GM23338 (cell line): Measurements from ENCODE around the gene ONECUT1. TPM values are rescaled to one million over a fixed set of nuclear protein-coding genes. Genes with fewer than 3 reads are reported as not detected.
"Not testable (repeated sequence)": the region's sequence is repeated elsewhere in the genome, so short reads cannot be mapped to it uniquely, and the experiment has no call there.

ENCODE experiments used
- ATAC-seq: fragments of 200-7000 bp; cut with Tn5 transposase; 3 replicates; pipeline ENCODE4 v1.9.1; 2020
- DNase-seq: peaks from one replicate; pipeline ENCODE4 v3.0.0-alpha.2; 2015; ENCODE audit warnings: low spot score
- H2AFZ ChIP-seq: fragments of 200-600 bp; sonication (generic); 2 replicates; pipeline ENCODE4 v1.8.0; 2016; ENCODE audit warnings: antibody characterized with exemption, mild to moderate bottlenecking, moderate library complexity
- H3F3A ChIP-seq: fragments of 200-600 bp; sonication (generic); replicated peaks from 2 replicates; pipeline ENCODE4 v1.8.0; 2017; ENCODE audit warnings: antibody characterized with exemption, mixed run types, low read depth
- H3K27ac ChIP-seq: fragments of 200-600 bp; sonication (generic); 2 replicates; pipeline ENCODE4 v1.6.1; 2016; ENCODE audit warnings: low read depth
- H3K27me3 ChIP-seq: fragments of 200-600 bp; sonication (generic); 2 replicates; pipeline ENCODE4 v1.8.0; 2016; ENCODE audit warnings: mild to moderate bottlenecking, mixed run types, moderate library complexity; ENCODE audit not compliant: insufficient read depth
- H3K36me3 ChIP-seq: fragments of 200-600 bp; sonication (generic); 2 replicates; pipeline ENCODE4 v1.8.0; 2016; ENCODE audit warnings: mild to moderate bottlenecking; ENCODE audit not compliant: insufficient read depth
- H3K4me1 ChIP-seq: fragments of 200-600 bp; sonication (generic); 2 replicates; pipeline ENCODE4 v1.8.0; 2016; ENCODE audit warnings: mild to moderate bottlenecking, moderate library complexity; ENCODE audit not compliant: insufficient read depth
- H3K4me2 ChIP-seq: fragments of 200-600 bp; sonication (generic); 2 replicates; pipeline ENCODE4 v1.7.1; 2017; ENCODE audit warnings: mixed run types
- H3K4me3 ChIP-seq: fragments of 200-600 bp; sonication (generic); 2 replicates; pipeline ENCODE4 v1.6.1; 2016; ENCODE audit warnings: mixed run types
- H3K79me2 ChIP-seq: fragments of 200-600 bp; sonication (generic); replicated peaks from 2 replicates; pipeline ENCODE4 v1.8.0; 2017; ENCODE audit warnings: mild to moderate bottlenecking; ENCODE audit not compliant: insufficient read depth
- H3K9me2 ChIP-seq: fragments of 200-600 bp; sonication (generic); 2 replicates; pipeline ENCODE4 v1.8.0; 2017; ENCODE audit not compliant: insufficient read depth
- H4K20me1 ChIP-seq: fragments of 200-600 bp; sonication (generic); replicated peaks from 2 replicates; pipeline ENCODE4 v1.8.0; 2017; ENCODE audit warnings: mild to moderate bottlenecking; ENCODE audit not compliant: insufficient read depth
- H3K27ac Mint-ChIP-seq: 2 replicates; pipeline ENCODE4 v1.8.0; 2020; ENCODE audit warnings: inconsistent platforms, mild to moderate bottlenecking, moderate library complexity, mixed read lengths
- H3K27me3 Mint-ChIP-seq: 3 replicates; pipeline ENCODE4 v1.8.0; 2022; ENCODE audit warnings: low read depth, mild to moderate bottlenecking, moderate library complexity, mixed read lengths, inconsistent platforms; ENCODE audit not compliant: insufficient read depth, poor library complexity
- H3K36me3 Mint-ChIP-seq: 3 replicates; pipeline ENCODE4 v1.8.0; 2021; ENCODE audit warnings: low read depth, mild to moderate bottlenecking, inconsistent platforms, moderate library complexity, mixed read lengths
- H3K4me1 Mint-ChIP-seq: 3 replicates; pipeline ENCODE4 v1.8.0; 2020; ENCODE audit warnings: mild to moderate bottlenecking, inconsistent platforms, mixed read lengths
- H3K4me3 Mint-ChIP-seq: 3 replicates; pipeline ENCODE4 v1.8.0; 2021; ENCODE audit warnings: moderate library complexity, mild to moderate bottlenecking, inconsistent platforms, mixed read lengths
- H3K9me3 Mint-ChIP-seq: 3 replicates; pipeline ENCODE4 v1.8.0; 2020; ENCODE audit warnings: moderate library complexity, mild to moderate bottlenecking, inconsistent platforms, mixed read lengths
- CREB1 ChIP-seq: fragments of 250-450 bp; sonication (Bioruptor Pico); IDR thresholded peaks from 2 replicates; pipeline ENCODE4 v1.5.0; 2020; ENCODE audit warnings: low read depth, mild to moderate bottlenecking, moderate library complexity
- CTCF ChIP-seq, 2 experiments: fragments of 200-600 bp in 1 of 2; sonication (generic) in 1 of 2; conservative IDR thresholded peaks; 2 replicates each; pipeline versions ENCODE4 v1.5.1 to v1.6.1; 2016 to 2017; ENCODE audit warnings: antibody characterized with exemption in 2 of 2, low read depth in 2 of 2, mild to moderate bottlenecking in 2 of 2, moderate library complexity in 1 of 2
- ETS1 ChIP-seq: IDR thresholded peaks from 2 replicates; pipeline ENCODE4 v1.6.1; 2016; ENCODE audit warnings: antibody characterized with exemption
- EZH2 ChIP-seq: fragments of 200-600 bp; sonication (generic); IDR thresholded peaks from one replicate; pipeline ENCODE4 v1.8.0; 2017; ENCODE audit warnings: antibody characterized with exemption, mild to moderate bottlenecking, low read depth; ENCODE audit not compliant: unreplicated experiment
- EZH2phosphoT487 ChIP-seq: fragments of 200-600 bp; sonication (generic); IDR thresholded peaks from one replicate; pipeline ENCODE4 v1.8.1; 2018; ENCODE audit warnings: antibody characterized with exemption; ENCODE audit not compliant: unreplicated experiment
- POLR2AphosphoS5 ChIP-seq: IDR thresholded peaks from 2 replicates; pipeline ENCODE4 v1.6.1; 2016; ENCODE audit warnings: antibody characterized with exemption, low read depth
- REST ChIP-seq: IDR thresholded peaks from one replicate; pipeline ENCODE4 v1.6.1; 2018; ENCODE audit warnings: antibody characterized with exemption; ENCODE audit not compliant: unreplicated experiment
- STAT1 ChIP-seq: IDR thresholded peaks from one replicate; pipeline ENCODE4 v1.6.1; 2016; ENCODE audit warnings: antibody characterized with exemption; ENCODE audit not compliant: unreplicated experiment
- ZNF114 ChIP-seq: fragments of 250-450 bp; sonication (Bioruptor Pico); IDR thresholded peaks from 2 replicates; pipeline ENCODE4 v1.5.0; 2020; ENCODE audit warnings: mild to moderate bottlenecking, moderate library complexity
- ZNF331 ChIP-seq: fragments of 250-450 bp; sonication (Bioruptor Pico); IDR thresholded peaks from 2 replicates; pipeline ENCODE4 v1.5.0; 2020; ENCODE audit warnings: low read depth, mild to moderate bottlenecking, moderate library complexity
- polyA plus RNA-seq: library from polyadenylated mRNA; unstranded; fragments of >200 nt; fragmentation: Nextera tagmentation; extraction: Ambion mirVana; gene quantifications from 2 replicates; pipeline ENCODE4 v1.2.1, GENCODE V29; 2016
- total RNA-seq: library from RNA; depleted of rRNA; stranded (reverse); fragments of >200 nt; shearing (Covaris generic); gene quantifications from 2 replicates; pipeline ENCODE4 v1.2.3, GENCODE V29; 2014

Gene ONECUT1
- total and polyA plus RNA-seq, 2 experiments from 2014 or later = 4.3 to 9.4 TPM

- TF ChIP-seq CTCF (conservative IDR thresholded peaks at IDR 0.05; ENCODE audit: low read depth in 2 of 2) (no peak), ETS1 (no peak), EZH2phosphoT487 (no peak), POLR2AphosphoS5 (no peak), EZH2 (no peak)
These were observed 32.3 kb upstream of the ONECUT1 start (continued) for GRCh38 chr15:52822475-52822874.

GRCh38 chr15:52819253-52819652, 29.1 kb upstream of the ONECUT1 start:
- H3K27ac Mint-ChIP-seq = no peak overlapping the region
- H3K27me3 Mint-ChIP-seq = peaks cover 6% of the 10 kb centered on the region
- H3K36me3 ChIP-seq = no peaks in the 10 kb centered on the region
- peaks cover 16% of the 10 kb centered on the region for H3K4me1 Mint-ChIP-seq
- peaks cover 15% of the 10 kb centered on the region for H3K36me3 Mint-ChIP-seq
- no peak overlapping the region for H3K4me2 ChIP-seq
- H3K4me1 ChIP-seq = no peaks in the 10 kb centered on the region
- H3K9me3 Mint-ChIP-seq = peaks cover 20% of the 10 kb centered on the region
- no peak for TF ChIP-seq REST
- no peak for TF ChIP-seq ETS1
- TF ChIP-seq ZNF331 (CRISPR knock-in tag) = no peak
- TF ChIP-seq ZNF114 (CRISPR knock-in tag) = no peak
- TF ChIP-seq STAT1 = no peak
- no peak for TF ChIP-seq CREB1 (CRISPR knock-in tag)
- no peaks in the 10 kb centered on the region for H3K9me2 ChIP-seq
- H4K20me1 ChIP-seq = no peaks in the 10 kb centered on the region
- no peak for ATAC-seq
- no peaks in the 10 kb centered on the region for H3K79me2 ChIP-seq
- H2AFZ ChIP-seq = no peak overlapping the region
- H3K4me3 ChIP-seq = no peak overlapping the region
- H3K4me3 Mint-ChIP-seq = no peak overlapping the region
- H3F3A ChIP-seq = no peaks in the 10 kb centered on the region
- no peaks in the 10 kb centered on the region for H3K27me3 ChIP-seq
- H3K27ac ChIP-seq = no peak overlapping the region
- no peak for DNase-seq

- not testable (repeated sequence) for H3K4me3 ChIP-seq, H3K4me3 Mint-ChIP-seq, H3K9me3 Mint-ChIP-seq, H3K36me3 ChIP-seq, H3K4me1 ChIP-seq, H3K9me2 ChIP-seq, H3K4me2 ChIP-seq, H3K27ac ChIP-seq, DNase-seq, H3K27me3 ChIP-seq, H3K4me1 Mint-ChIP-seq, ATAC-seq, H3F3A ChIP-seq, H3K79me2 ChIP-seq, H3K36me3 Mint-ChIP-seq, H3K27ac Mint-ChIP-seq, H2AFZ ChIP-seq, H3K27me3 Mint-ChIP-seq, H4K20me1 ChIP-seq
These were observed 25.8 kb upstream of the ONECUT1 start for GRCh38 chr15:52815899-52816298.
